Left ventricle myocardium superior (tissue), 1 donor: ENCODE results near the gene ANKRD12. TPM values are rescaled to one million over a fixed set of nuclear protein-coding genes. Genes with fewer than 3 reads are reported as not detected.

ENCODE experiments used
- ATAC-seq: fragments of 200-7000 bp; cut with Tn5 transposase; one replicate; pipeline ENCODE4 v1.9.1; 2020; ENCODE audit warnings: mild to moderate bottlenecking, moderate library complexity
- DNase-seq: peaks from one replicate; pipeline ENCODE4 v3.0.0-alpha.2; 2020
- intact Hi-C: fragments of 100-400 bp; cut with micrococcal nuclease; formaldehyde crosslinking; loops from one replicate; pipeline ENCODE4 v1.11.0; 2022
- total RNA-seq: library from RNA; stranded (reverse); fragmentation: NEBNext Ultra II Directional; extraction: Animal tissue kit (Norgen Biotek cat#: 25700); gene quantifications from one replicate; pipeline ENCODE4 v1.2.1, GENCODE V29; 2021
- donor health status: DM: no; HTN: yes; CAD: no; lungs with severe emphysema.

The ANKRD12 gene
- total RNA-seq, 1 donor from 2014 or later = 46.1 TPM

- no peak for ATAC-seq
- DNase-seq = no peak
- intact Hi-C loops = loop anchor here (5.0 kb wide), 1 partner anchor 33 kb away; the partner anchor contains the start of gene ANKRD12
Observed at GRCh38 chr18:9104244-9104901, 32.2 kb upstream of the ANKRD12 start.

GRCh38 chr18:9105420-9105819, 31.2 kb upstream of the ANKRD12 start:
- intact Hi-C loops = no loop called here
- DNase-seq (no peak), ATAC-seq (no peak)

- intact Hi-C loops = no loop called here
- no peak for ATAC-seq
- no peak for DNase-seq
Observed at GRCh38 chr18:9106094-9106493, 30.5 kb upstream of the ANKRD12 start.

- no peak for ATAC-seq
- DNase-seq = no peak
- intact Hi-C loops = no loop called here
Observed at GRCh38 chr18:9106800-9107584, 29.6 kb upstream of the ANKRD12 start.

GRCh38 chr18:9108911-9109310, 27.7 kb upstream of the ANKRD12 start:
- no peak for ATAC-seq
- intact Hi-C loops = no loop called here
- DNase-seq = no peak

GRCh38 chr18:9109523-9109922, 27.1 kb upstream of the ANKRD12 start:
- intact Hi-C loops = no loop called here
- no peak for ATAC-seq
- DNase-seq = no peak

GRCh38 chr18:9113468-9114149, 23.0 kb upstream of the ANKRD12 start:
- ATAC-seq = peak; percentile 31

GRCh38 chr18:9115984-9116383, 20.6 kb upstream of the ANKRD12 start:
- intact Hi-C loops = no loop called here
- DNase-seq = no peak
- ATAC-seq = no peak

More at GRCh38 chr18:9113468-9114149, 23.0 kb upstream of the ANKRD12 start:
- DNase-seq = no peak
- intact Hi-C loops = no loop called here

GRCh38 chr18:9117980-9118841, 18.4 kb upstream of the ANKRD12 start:
- ATAC-seq (peak; percentile 26), DNase-seq (no peak)
- intact Hi-C loops = no loop called here

- no peak for DNase-seq
- no peak for ATAC-seq
- intact Hi-C loops = no loop called here
Observed at GRCh38 chr18:9120796-9121195, 15.8 kb upstream of the ANKRD12 start.

GRCh38 chr18:9123520-9123919, 13.1 kb upstream of the ANKRD12 start:
- ATAC-seq = no peak
- no peak for DNase-seq
- intact Hi-C loops = no loop called here

GRCh38 chr18:9124824-9125223, 11.8 kb upstream of the ANKRD12 start:
- intact Hi-C loops = no loop called here
- DNase-seq = no peak
- ATAC-seq = no peak

GRCh38 chr18:9126337-9126736, 10.2 kb upstream of the ANKRD12 start:
- peak; percentile 85 for ATAC-seq
- intact Hi-C loops = no loop called here

GRCh38 chr18:9130195-9130594, 6.4 kb upstream of the ANKRD12 start:
- intact Hi-C loops = no loop called here
- DNase-seq = no peak
- no peak for ATAC-seq

More at GRCh38 chr18:9126337-9126736, 10.2 kb upstream of the ANKRD12 start:
- no peak for DNase-seq

- intact Hi-C loops = no loop called here
- ATAC-seq = no peak
- DNase-seq = no peak
Observed at GRCh38 chr18:9130806-9131205, 5.8 kb upstream of the ANKRD12 start.

GRCh38 chr18:9132628-9133027, 4.0 kb upstream of the ANKRD12 start:
- intact Hi-C loops = no loop called here
- DNase-seq = no peak
- no peak for ATAC-seq

GRCh38 chr18:9133225-9133624, 3.4 kb upstream of the ANKRD12 start:
- no peak for ATAC-seq
- DNase-seq = no peak
- intact Hi-C loops = no loop called here

GRCh38 chr18:9135081-9135911, 1.3 kb upstream of the ANKRD12 start:
- ATAC-seq (no peak), DNase-seq (no peak)
- intact Hi-C loops = loop anchor here (5.0 kb wide), 1 partner anchor 33 kb away; the partner anchor contains the start of gene NDUFV2
